Measurements from ENCODE around the gene ANXA2.

DNA sequence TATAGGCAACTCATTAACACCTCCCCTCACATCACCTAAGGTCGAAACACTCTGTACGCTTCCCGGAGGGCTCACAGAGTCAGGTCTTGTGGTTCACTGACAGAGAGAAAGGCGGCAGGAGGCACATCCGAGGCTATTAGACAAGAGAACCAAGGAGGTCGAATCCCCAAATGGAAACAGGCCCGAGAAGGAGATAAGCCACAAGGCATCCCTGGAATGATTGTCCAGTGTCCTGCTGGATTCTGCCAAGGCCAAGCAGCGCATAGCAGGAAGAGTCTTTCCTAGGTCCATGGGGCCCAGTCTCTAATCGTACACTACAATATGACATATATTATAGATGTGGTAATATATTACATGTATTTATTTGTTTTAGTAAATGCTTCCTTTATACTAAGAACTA is 58.5 kb downstream of the ANXA2 start:
- TF ChIP-seq, protein P1, sequence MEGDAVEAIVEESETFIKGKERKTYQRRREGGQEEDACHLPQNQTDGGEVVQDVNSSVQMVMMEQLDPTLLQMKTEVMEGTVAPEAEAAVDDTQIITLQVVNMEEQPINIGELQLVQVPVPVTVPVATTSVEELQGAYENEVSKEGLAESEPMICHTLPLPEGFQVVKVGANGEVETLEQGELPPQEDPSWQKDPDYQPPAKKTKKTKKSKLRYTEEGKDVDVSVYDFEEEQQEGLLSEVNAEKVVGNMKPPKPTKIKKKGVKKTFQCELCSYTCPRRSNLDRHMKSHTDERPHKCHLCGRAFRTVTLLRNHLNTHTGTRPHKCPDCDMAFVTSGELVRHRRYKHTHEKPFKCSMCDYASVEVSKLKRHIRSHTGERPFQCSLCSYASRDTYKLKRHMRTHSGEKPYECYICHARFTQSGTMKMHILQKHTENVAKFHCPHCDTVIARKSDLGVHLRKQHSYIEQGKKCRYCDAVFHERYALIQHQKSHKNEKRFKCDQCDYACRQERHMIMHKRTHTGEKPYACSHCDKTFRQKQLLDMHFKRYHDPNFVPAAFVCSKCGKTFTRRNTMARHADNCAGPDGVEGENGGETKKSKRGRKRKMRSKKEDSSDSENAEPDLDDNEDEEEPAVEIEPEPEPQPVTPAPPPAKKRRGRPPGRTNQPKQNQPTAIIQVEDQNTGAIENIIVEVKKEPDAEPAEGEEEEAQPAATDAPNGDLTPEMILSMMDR (IDR thresholded peaks at IDR 0.05): no peak
- TF ChIP-seq SIN3A (IDR thresholded peaks at IDR 0.05; ENCODE audit: borderline replicate concordance, insufficient read depth, low read depth, low read length): no peak
- no peak for TF ChIP-seq TCF7L2 (IDR thresholded peaks at IDR 0.05; ENCODE audit: low read depth, low read length)

Measured in Panc1 (cell line).